ENCODE results near the gene SERHL2.

SERHL2 gene

GRCh38 chr22:42621505-42622002 lies 67.8 kb downstream of the SERHL2 start:
- no peaks in the 10 kb centered on the region for H3K9me3 ChIP-seq (replicated peaks in 1 of 11)
- H3K27ac ChIP-seq = peak overlapping the region in 3 of 11 experiments; percentile 18 to 70 (median 26); a peak in 3 of 22 replicates
- no peak for TF ChIP-seq Cebpa-rat (IDR thresholded peaks at IDR 0.05)
- H3K27me3 ChIP-seq = no peaks in the 10 kb centered on the region
- H3K36me3 ChIP-seq = peaks cover 15 to 46% (median 33%) of the 10 kb centered on the region in 11 experiments
- H3K4me2 ChIP-seq = peak overlapping the region; percentile 72 to 95 (median 86); a peak in 20 of 22 replicates
- peaks cover 57 to 80% (median 62%) of the 10 kb centered on the region in 10 experiments for H3K4me1 ChIP-seq
- H3K9ac ChIP-seq = 0 out of 22 replicates have a peak overlapping the region, but pooled peaks of 1 of the 11 experiments have one; percentile 43
- no peak overlapping the region for H3K4me3 ChIP-seq
- H4K20me1 ChIP-seq = peaks cover 21 to 76% (median 29%) of the 10 kb centered on the region in 11 experiments; a peak in 21 of 22 replicates

DNA sequence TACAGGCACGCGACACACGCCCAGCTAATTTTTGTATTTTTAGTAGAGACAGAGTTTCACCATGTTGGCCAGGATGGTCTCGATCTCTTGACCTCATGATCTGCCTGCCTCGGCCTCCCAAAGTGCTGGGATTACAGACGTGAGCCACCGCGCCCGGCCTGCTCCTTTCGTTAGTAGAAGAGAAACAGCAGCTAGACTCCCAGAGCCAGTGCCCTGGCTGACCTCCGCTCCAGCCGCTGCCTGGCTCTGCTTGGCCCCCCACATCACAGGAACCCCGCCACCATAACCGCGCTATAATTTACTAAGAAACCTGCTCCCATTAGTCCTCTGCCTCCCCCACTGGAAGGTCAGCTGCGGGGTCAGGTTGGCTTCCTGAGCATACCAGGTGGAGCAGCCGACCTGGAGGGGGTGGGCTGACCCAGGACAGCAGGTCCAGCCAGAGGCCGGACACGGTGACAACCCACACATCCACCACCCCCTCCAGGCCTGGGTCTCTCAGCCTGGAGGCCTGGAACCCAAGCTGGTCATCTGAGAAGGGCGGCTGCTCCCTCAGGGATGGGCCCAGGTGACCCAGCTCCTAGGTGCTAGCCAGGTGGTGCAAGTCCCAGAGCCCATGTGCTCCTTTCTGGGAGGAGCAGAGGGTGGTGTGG lies 68.4 kb downstream of the SERHL2 start:
- H3K36me3 ChIP-seq = peaks cover 21 to 52% (median 39%) of the 10 kb centered on the region in 11 experiments
- H4K20me1 ChIP-seq = peaks cover 21 to 83% (median 29%) of the 10 kb centered on the region in 11 experiments; a peak in 21 of 22 replicates
- no peak for TF ChIP-seq Cebpa-rat (IDR thresholded peaks at IDR 0.05)
- peak overlapping the region in 9 of 11 experiments; percentile 15 to 69 (median 42); a peak in 10 of 22 replicates for H3K9ac ChIP-seq
- peak overlapping the region in 1 of 10 experiments; percentile 14; a peak in 1 of 20 replicates for H3K4me3 ChIP-seq
- H3K9me3 ChIP-seq (replicated peaks in 1 of 11) = no peaks in the 10 kb centered on the region
- peak overlapping the region; percentile 72 to 95 (median 86) for H3K4me2 ChIP-seq
- H3K4me1 ChIP-seq = peaks cover 51 to 74% (median 55%) of the 10 kb centered on the region in 10 experiments
- H3K27ac ChIP-seq = peak overlapping the region in 6 of 11 experiments; percentile 9 to 70 (median 31); a peak in 10 of 22 replicates
- no peaks in the 10 kb centered on the region for H3K27me3 ChIP-seq

- Histone ChIP-seq H4K20me1 (peaks cover 21 to 94% (median 29%) of the 10 kb centered on the region in 11 experiments; a peak in 21 of 22 replicates), H3K36me3 (peaks cover 33 to 64% (median 51%) of the 10 kb centered on the region in 11 experiments), H3K9ac (peak overlapping the region in 8 of 11 experiments; percentile 15 to 69 (median 42); a peak in 11 of 22 replicates), H3K27ac (peak overlapping the region in 9 of 11 experiments; percentile 19 to 70 (median 39); a peak in 13 of 22 replicates), H3K4me3 (no peak overlapping the region), H3K4me1 (peaks cover 44 to 65% (median 49%) of the 10 kb centered on the region in 10 experiments), H3K27me3 (no peaks in the 10 kb centered on the region), H3K9me3 (replicated peaks in 1 of 11) (no peaks in the 10 kb centered on the region), H3K4me2 (peak overlapping the region; percentile 72 to 95 (median 86))
- no peak for TF ChIP-seq Cebpa-rat (IDR thresholded peaks at IDR 0.05)
Observed at GRCh38 chr22:42623301-42623751, 69.6 kb downstream of the SERHL2 start.
